DOHH2 (cell line): Measurements from ENCODE around the gene IMPG2.

Experiments used
- EZH2phosphoT487 ChIP-seq: fragments of 200-600 bp; sonication (generic); IDR thresholded peaks from 2 replicates; pipeline ENCODE4 v1.6.1; 2017; ENCODE audit warnings: borderline replicate concordance, mild to moderate bottlenecking, antibody characterized with exemption, low read length, moderate library complexity, mixed read lengths
- TF ChIP-seq, protein P1 (sequence below): fragments of 200-600 bp; sonication (generic); IDR thresholded peaks from one replicate; pipeline ENCODE4 v1.5.1; 2014; ENCODE audit warnings: antibody characterized with exemption, mild to moderate bottlenecking, low read depth, low read length; ENCODE audit not compliant: poor library complexity, severe bottlenecking

DNA sequence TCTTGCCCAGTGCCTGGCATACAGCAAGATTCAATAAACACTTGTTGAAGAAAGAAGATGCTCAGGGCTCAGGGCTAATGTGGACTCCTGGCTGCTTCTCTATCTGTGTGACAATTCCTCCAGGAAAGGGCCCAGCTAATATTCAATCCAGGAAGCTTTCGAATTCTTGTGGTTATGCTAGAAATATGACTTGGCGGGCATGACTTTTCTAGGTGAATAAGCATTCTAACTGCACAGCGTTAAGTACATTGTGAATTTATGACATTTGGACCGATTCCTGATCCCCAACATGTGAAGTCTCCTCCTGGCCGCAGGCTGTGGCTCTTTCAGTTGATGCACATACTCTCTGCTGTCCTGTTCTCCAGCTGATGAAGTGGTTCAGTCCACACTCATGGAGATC is 117.0 kb downstream of the IMPG2 start:
- TF ChIP-seq, protein P1, sequence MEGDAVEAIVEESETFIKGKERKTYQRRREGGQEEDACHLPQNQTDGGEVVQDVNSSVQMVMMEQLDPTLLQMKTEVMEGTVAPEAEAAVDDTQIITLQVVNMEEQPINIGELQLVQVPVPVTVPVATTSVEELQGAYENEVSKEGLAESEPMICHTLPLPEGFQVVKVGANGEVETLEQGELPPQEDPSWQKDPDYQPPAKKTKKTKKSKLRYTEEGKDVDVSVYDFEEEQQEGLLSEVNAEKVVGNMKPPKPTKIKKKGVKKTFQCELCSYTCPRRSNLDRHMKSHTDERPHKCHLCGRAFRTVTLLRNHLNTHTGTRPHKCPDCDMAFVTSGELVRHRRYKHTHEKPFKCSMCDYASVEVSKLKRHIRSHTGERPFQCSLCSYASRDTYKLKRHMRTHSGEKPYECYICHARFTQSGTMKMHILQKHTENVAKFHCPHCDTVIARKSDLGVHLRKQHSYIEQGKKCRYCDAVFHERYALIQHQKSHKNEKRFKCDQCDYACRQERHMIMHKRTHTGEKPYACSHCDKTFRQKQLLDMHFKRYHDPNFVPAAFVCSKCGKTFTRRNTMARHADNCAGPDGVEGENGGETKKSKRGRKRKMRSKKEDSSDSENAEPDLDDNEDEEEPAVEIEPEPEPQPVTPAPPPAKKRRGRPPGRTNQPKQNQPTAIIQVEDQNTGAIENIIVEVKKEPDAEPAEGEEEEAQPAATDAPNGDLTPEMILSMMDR, result no peak
- TF ChIP-seq EZH2phosphoT487, result no peak
